Right ventricle myocardium superior (tissue), 1 donor: ENCODE measurements around the gene CHI3L2. TPM values are rescaled to one million over a fixed set of nuclear protein-coding genes. Genes with fewer than 3 reads are reported as not detected.

ENCODE experiments used
- ATAC-seq: fragments of 200-7000 bp; cut with Tn5 transposase; one replicate; pipeline ENCODE4 v1.9.1; 2020; ENCODE audit warnings: mild to moderate bottlenecking; ENCODE audit not compliant: poor library complexity
- DNase-seq: peaks from one replicate; pipeline ENCODE4 v3.0.0-alpha.2; 2020
- intact Hi-C: fragments of 100-400 bp; cut with DNase I; formaldehyde crosslinking; loops from one replicate; pipeline ENCODE4 v1.11.2; 2022
- total RNA-seq: library from RNA; stranded (reverse); fragmentation: NEBNext Ultra II Directional; extraction: Animal tissue kit (Norgen Biotek cat#: 25700); gene quantifications from one replicate; pipeline ENCODE4 v1.2.1, GENCODE V29; 2021
- donor health status: DM: no; HTN: yes; CAD: no; lungs with severe emphysema.

The CHI3L2 gene
- total RNA-seq, 1 donor from 2014 or later: 3.7 TPM

DNA sequence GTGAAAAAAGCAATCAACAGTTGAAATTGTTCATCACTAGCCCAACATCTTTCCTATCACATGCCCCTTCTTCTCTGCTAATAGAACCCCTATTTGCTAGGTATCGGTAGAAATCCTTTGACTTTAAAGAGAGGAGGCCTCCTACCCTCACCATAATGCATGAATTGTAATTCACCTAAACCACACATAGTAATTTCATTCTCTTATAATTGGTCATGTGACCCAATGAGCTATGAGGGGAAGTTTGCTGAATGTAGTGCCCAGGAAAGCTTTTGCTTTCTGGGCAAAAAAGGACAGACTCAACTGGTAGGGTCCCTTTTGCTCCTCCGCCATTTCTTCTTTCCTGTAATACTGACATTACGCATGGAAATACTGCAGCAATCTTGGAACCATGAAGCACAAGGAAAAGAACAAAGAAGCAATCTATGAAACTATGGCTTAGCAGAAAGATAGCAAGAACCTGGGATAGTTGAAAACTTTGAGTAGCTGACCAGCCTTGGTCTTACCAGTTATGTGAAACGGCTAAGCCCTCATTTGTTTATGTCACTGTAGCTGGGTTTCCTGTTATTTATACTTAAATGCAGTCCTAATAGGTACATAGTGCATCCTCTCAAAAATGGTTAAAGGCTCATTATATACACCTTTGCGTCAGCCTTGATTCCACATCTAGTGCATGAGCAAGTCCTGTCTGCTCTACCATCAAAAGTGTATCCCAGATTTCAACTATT lies 10.2 kb upstream of the CHI3L2 start:
- ATAC-seq (no peak), DNase-seq (no peak)
- intact Hi-C loops: no loop called here

GRCh38 chr1:111218701-111219556 lies 8.6 kb upstream of the CHI3L2 start:
- intact Hi-C loops: no loop called here
- ATAC-seq: no peak
- DNase-seq: no peak

- DNase-seq (no peak), ATAC-seq (peak; percentile 23)
- intact Hi-C loops: loop anchor here (5.0 kb wide), 1 partner anchor 113 kb away; no protein-coding TSS in a partner anchor
Measured at GRCh38 chr1:111219557-111220286, 7.8 kb upstream of the CHI3L2 start.

DNA sequence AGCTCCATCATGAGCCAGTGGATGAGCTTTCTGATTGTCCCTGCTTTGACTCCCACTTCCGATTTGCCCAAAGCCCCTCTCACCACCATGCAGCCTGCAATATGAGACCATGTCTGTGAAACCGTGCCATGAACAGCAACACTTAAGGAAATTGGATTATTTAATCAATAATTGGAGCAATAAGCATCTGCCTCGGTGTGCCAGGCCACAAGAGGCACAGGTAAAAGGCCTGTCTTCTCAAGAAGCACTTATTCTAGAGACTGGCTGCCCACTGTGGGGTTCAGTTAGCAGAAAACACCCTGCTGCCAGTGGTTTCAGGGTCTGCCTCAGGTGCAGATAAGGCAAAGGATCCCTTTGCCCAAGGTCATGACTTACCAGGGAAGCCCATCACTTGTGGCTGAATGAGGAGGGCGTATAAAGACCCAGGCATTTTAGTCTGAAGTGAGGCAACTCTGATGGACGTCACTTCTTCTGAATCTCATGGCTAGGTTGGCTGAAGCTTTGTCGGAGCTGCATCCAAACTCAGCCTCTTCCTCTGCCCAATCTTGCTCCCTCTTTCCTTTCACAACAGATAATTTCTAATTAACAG lies 7.1 kb upstream of the CHI3L2 start:
- no peak for DNase-seq
- no peak for ATAC-seq
- intact Hi-C loops: loop anchor here (5.0 kb wide), 1 partner anchor 112 kb away; no protein-coding TSS in a partner anchor

GRCh38 chr1:111221276-111221632 lies 6.3 kb upstream of the CHI3L2 start:
- no peak for ATAC-seq
- no peak for DNase-seq
- intact Hi-C loops: loop anchor here (5.0 kb wide), 1 partner anchor 111 kb away; no protein-coding TSS in a partner anchor

- peak; percentile 18 for ATAC-seq
Measured at GRCh38 chr1:111221633-111222291, 5.8 kb upstream of the CHI3L2 start.

DNA sequence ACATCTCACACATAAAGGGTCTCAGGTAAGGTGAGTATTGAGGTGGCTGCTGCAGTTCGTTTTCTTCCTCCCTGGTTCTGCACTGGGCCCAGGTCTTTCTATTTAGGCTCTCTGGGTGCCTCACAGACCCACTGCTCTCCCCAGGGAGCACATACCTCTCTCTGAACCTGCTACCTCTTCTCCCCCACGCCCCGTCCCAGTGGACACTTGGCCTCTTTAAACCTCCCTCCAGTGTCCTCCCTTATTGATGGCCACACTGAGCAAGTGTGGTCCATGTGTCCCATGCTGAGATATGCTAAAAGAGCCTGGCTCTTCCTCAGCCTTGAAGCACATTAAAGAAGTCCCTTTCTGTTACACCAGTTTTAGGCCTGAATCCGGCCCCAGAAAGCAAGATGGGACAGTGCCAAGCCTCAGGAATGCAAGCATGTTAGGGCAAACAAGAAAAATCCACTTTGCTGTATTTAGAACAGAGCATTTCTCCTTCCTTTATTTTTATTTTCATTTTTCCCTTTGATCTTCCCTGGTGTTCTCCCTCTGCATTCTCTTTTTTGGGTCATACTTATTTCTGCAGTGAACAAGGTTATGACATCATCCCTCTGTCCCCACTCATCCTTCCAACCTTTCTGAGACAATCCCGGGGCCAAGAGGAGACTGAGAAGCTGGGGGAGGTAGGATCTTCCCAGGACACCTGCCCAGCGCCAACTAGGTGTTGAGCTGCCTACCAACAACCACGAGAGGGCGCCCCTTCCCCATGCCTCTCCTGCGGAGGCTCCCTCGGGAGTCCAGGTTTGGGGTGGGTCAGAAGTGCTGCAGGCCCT lies 5.0 kb upstream of the CHI3L2 start:
- peak; percentile 79 for DNase-seq
- ATAC-seq: peak; percentile 82
- intact Hi-C loops: loop anchor here (2.0 to 5.0 kb wide), 2 partner anchors 110 to 178 kb away; no protein-coding TSS in a partner anchor

More at GRCh38 chr1:111221633-111222291, 5.8 kb upstream of the CHI3L2 start:
- intact Hi-C loops: loop anchor here (2.0 to 5.0 kb wide), 2 partner anchors 111 to 179 kb away; no protein-coding TSS in a partner anchor
- no peak for DNase-seq

- no peak for ATAC-seq
- no peak for DNase-seq
- intact Hi-C loops: loop anchor here (2.0 to 5.0 kb wide), 2 partner anchors 109 to 178 kb away; no protein-coding TSS in a partner anchor
Measured at GRCh38 chr1:111223126-111223685, 4.3 kb upstream of the CHI3L2 start.

DNA sequence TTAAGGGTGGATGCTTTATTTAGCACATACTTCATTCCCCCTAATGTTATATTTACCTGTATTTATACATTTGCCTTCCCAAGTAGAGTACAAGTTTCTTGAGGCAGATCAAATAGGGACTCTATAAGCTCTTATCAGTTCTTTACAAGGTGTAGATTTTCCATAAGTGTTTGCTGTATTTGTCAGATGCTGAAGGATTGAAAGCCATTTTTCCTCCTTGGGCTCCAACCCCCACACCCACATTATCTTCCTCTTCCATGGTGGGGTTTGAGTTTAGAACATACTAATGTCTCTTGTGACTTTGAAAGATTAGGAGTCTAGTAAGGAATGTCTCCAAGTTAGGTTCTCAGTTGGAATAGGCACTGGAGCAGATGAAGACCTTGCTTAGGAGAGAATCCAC lies 2.4 kb upstream of the CHI3L2 start:
- intact Hi-C loops: no loop called here
- ATAC-seq (no peak), DNase-seq (no peak)

DNA sequence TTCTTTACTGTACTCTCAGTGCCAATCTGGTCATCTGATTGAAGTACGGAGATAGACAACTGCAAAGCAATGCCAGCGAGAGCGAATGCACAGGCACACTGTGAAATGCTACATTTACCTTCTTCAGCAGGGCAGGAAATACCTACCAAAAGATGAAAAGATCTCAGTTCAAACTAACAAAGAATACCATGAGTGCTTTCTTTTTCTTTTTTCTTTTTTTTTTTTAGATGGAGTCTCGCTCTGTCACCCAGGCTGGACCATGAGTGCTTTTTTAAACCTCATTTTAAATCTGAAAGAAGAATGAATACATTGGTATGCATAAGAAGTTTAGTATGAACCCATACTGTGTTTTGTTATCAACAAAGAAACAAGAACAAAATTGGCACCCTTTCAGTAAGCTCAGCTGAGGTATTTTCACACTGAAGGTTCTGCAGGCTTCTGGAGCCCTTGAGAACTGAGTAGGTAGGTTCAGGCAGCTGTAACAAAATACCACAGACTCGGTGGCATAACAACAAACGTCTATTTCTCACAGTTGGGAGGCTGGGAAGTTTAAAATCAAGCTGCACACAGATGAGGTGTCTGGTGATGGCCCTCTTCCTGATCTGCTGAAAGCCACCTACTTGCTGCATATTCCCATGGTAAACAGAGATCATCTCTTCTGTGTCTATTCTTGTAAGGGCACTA lies 1.7 kb upstream of the CHI3L2 start:
- ATAC-seq: no peak
- intact Hi-C loops: no loop called here
- no peak for DNase-seq

DNA sequence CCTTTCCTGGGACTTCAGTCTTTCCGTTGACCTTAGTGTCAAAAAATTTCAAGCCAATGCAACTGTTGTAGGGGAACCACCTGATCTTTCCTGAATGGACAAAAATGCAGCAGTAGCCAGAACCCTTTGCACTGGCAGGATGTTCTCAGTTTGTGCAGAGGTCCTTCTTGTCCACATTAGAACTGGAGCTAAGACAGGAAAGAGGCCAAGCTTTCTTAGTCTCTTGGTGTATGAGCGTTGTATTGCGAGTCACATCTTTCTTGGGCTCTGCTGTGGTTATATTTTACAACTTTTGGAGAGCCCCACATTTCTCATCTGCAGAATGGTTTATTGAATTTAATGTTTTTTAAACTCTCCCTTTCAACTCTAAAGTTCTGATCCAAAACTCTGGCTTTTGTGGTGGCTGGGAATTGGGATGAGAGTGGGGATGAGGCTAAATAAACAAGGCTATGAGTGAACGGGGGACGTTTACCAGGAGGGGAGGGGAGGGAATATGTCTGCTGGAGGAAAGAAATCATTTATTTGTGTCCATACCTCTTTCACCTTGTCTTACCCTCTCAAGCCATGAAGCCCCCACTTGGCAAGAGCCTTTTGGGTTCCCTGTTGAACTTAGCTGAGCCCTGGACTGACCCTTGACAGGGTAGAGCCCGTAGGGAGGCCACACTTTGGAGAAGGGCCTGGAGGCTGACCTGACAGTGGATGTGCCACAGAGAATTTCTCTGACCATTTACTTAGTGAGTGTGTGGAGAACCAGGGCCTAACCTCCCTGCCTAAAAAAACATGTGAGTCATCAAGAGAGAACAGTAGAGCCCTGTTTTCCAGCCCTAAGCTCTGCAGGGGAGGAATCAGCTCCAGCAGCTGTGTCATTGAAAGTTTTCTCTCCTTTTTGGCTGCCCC lies 586 bp downstream of the CHI3L2 start:
- intact Hi-C loops: no loop called here
- ATAC-seq (peak; percentile 94), DNase-seq (peak; percentile 62)

GRCh38 chr1:111228748-111229126 lies 1.2 kb downstream of the CHI3L2 start:
- DNase-seq (no peak), ATAC-seq (no peak)
- intact Hi-C loops: no loop called here

- no peak for DNase-seq
- intact Hi-C loops: no loop called here
- no peak for ATAC-seq
Measured at GRCh38 chr1:111232134-111232533, 4.6 kb downstream of the CHI3L2 start.

DNA sequence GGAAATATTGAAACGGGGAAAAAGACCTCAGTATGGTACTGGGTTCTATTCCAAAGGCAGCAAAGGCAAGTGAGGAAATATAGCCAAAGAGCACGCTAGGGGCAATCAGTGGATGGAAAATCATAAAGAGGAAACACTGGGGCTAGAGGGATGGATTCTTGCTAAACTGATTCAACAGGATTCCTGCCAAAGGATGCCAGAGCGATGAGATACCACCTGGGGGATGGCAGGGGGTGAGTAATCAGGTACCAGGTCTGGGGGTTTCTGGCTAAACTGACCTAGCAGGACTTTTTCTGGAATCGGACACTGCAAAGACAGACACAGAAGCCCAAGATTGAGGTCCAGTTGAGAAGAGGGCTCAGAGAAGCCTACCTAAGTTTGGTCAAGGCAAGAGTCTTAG lies 6.7 kb downstream of the CHI3L2 start:
- intact Hi-C loops: no loop called here
- DNase-seq (no peak), ATAC-seq (no peak)

GRCh38 chr1:111234866-111235265 lies 7.4 kb downstream of the CHI3L2 start:
- no peak for DNase-seq
- no peak for ATAC-seq
- intact Hi-C loops: no loop called here

GRCh38 chr1:111236379-111236778 lies 8.9 kb downstream of the CHI3L2 start:
- intact Hi-C loops: no loop called here
- peak; percentile 78 for ATAC-seq
- DNase-seq: no peak
